DMS 273 (cell line): Measurements from ENCODE around the gene PLEKHH3.
A peak's percentile ranks its signal among the peaks of the same experiment; 100 is the strongest.
"Not testable (repeated sequence)": the region's sequence is repeated elsewhere in the genome, so short reads cannot be mapped to it uniquely, and the experiment has no call there.

ENCODE experiments used
- DNase-seq: peaks from one replicate; lab custom pipeline; 2025; ENCODE audit not compliant: unreplicated experiment; lab: John Stamatoyannopoulos, UW

Gene PLEKHH3

GRCh38 chr17:42673266-42673884 is 3.4 kb downstream of the PLEKHH3 start:
- DNase-seq: no peak

DNA sequence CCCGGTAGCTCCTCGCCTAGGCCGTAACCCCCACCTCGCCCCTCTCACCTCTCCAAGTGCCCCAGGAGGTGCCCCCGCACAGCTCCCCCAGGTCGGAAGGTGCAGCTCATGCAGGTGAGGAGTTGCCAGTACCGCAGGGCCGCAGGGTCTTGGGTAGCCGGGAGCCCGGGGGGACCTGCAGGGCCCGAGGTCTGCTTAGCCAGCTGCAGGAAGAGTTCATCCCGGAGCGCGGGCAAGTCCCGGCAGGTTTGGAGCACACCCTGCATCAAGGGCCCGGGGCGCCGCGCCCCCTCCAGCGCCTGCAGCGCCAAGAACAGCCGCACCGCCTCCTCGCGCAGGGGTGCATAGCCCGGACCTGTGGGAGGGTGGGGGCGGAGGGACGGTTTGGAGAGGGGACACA is 4.8 kb downstream of the PLEKHH3 start:
- peak; percentile 39 for DNase-seq

- DNase-seq: no peak
Observed at GRCh38 chr17:42670789-42671657, 5.8 kb downstream of the PLEKHH3 start.

GRCh38 chr17:42669977-42670788 is 6.6 kb downstream of the PLEKHH3 start:
- DNase-seq: no peak

- DNase-seq: no peak
Observed at GRCh38 chr17:42669705-42669976, 7.2 kb downstream of the PLEKHH3 start.

GRCh38 chr17:42667088-42667951 is 9.5 kb downstream of the PLEKHH3 start:
- peak; percentile 75 for DNase-seq

- DNase-seq: not testable (repeated sequence)
Observed at GRCh38 chr17:42666126-42666525, 10.7 kb downstream of the PLEKHH3 start.

GRCh38 chr17:42665581-42666001 is 11.2 kb downstream of the PLEKHH3 start:
- DNase-seq: no peak

- DNase-seq: no peak
Observed at GRCh38 chr17:42660692-42661345, 16.0 kb downstream of the PLEKHH3 start.

- DNase-seq: not testable (repeated sequence)
Observed at GRCh38 chr17:42659932-42660274, 16.9 kb downstream of the PLEKHH3 start.

DNA sequence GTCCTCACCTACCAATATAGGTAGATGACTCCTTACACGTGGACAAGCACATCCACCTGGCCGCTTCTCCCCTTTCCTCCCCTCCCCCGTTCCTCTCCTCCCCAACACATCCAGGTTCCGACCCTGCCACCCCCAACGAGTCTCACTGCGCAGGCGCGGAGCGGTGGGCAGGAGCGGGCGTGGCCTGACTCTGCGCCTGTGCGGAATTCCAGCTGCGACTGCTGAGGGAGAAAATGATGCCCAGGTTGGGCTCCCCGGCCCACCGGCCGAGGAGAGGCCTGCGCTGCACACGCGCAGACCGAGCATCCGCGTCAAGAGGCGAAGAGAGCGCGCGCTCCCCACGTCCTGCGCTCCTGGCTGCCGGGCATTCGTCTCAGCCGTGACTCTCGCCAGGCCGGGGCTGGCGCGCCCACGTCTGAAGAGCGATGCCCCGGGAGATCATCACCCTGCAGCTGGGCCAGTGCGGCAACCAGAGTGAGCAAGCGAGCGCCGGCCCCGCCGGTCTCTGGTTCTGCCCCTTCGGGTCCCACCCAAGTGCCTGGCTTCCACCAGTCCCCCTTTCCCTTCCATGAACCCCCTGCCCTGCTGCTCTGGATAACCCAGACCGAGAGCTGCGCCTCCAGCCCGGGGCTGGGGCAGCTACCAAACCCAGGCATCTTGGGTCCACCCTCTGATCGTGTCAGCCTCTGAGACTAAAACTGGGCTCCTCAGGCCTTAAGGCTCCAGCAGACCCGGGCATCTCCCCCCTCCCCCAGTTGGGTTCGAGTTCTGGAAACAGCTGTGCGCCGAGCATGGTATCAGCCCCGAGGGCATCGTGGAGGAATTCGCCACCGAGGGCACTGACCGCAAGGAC is 17.5 kb downstream of the PLEKHH3 start, which contains the start of gene TUBG2:
TSS of gene TUBG2 (plus strand) at position 206 of the 853 bp plus-strand sequence. CDS start at position 426, 220 bp downstream.
- peak; percentile 97 for DNase-seq

GRCh38 chr17:42657824-42658588 is 18.8 kb downstream of the PLEKHH3 start:
- no peak for DNase-seq

GRCh38 chr17:42655528-42655927 is 21.3 kb downstream of the PLEKHH3 start:
- no peak for DNase-seq

GRCh38 chr17:42653179-42654124 is 23.3 kb downstream of the PLEKHH3 start:
- no peak for DNase-seq

DNA sequence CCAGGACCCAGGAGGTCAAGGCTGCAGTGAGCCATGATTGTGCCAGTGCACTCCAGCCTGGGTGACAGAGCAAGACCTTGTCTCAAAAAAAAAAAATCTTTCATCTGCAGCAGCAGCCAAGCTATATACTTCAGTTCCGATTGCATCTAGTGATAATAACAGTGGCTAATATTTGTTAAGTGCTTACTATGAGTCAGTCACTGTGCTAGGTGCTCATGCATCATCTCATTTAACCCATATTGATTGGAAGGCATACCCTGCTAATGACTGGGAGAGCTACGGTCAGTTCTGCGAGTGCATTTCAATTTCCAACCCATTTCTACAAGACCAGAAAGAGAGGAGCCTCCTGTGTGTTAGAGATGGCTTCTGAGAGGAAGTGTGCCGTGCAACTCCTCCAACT is 25.4 kb downstream of the PLEKHH3 start:
- DNase-seq: no peak

DNA sequence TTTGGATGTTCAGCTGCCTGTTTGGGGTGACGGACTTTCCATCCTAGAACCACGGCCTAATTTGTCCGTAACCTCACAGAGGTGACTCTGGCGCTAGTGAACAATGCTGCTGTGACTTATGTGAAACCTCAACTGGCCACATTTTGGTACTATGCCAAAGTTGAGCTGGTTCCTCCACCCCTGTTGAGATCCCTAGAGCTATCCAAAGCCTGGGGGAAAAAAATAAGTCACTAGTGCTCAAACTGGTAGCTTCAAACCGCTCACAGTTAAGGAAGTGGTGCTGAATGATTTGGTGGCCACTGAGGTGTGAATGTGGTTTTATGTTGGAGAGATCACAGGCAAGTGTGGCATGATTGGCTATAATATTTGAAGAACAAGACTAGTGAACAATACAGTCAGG is 29.0 kb downstream of the PLEKHH3 start:
- no peak for DNase-seq

GRCh38 chr17:42642336-42642735 is 34.5 kb downstream of the PLEKHH3 start:
- peak; percentile 30 for DNase-seq

- DNase-seq: no peak
Observed at GRCh38 chr17:42640121-42640520, 36.7 kb downstream of the PLEKHH3 start.
